HG03521 (cell line): ENCODE results near the gene MRPS16.

ENCODE experiments used
- ATAC-seq: cut with Tn5 transposase; IDR thresholded peaks from one replicate; pipeline ENCODE4 v1.9.1; 2021; ENCODE audit warnings: mild to moderate bottlenecking, moderate library complexity; ENCODE audit not compliant: unreplicated experiment

The MRPS16 gene

DNA sequence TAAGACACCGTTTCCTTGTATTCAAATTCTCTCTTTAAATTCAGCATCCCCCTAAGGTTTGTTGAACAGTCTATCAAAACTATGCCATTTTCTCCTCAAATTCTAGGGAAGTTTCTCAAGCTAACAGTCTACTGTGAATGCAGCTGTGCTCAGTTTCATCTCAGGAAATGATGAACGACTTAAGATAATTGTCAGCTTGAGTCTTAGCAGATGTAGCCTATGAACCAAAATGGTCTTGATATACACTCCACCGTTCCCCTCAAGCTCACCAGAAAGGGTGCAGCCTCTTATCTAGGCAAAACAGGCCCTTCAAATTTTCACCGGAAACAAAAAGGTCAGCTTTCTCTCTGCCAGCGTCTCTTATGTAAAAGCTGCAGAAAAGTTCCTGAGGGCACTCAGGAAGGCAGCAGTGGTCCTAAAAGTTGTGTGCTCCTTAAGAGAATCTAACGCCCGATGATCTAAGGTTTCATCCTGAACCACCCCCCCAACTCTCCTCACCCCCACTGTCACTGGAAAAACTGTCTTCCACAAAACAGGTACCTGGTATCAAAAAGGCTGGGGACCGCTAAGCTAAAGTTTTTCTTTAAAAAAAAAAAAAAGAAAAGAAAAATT lies 7.5 kb downstream of the MRPS16 start:
- no peak for ATAC-seq

DNA sequence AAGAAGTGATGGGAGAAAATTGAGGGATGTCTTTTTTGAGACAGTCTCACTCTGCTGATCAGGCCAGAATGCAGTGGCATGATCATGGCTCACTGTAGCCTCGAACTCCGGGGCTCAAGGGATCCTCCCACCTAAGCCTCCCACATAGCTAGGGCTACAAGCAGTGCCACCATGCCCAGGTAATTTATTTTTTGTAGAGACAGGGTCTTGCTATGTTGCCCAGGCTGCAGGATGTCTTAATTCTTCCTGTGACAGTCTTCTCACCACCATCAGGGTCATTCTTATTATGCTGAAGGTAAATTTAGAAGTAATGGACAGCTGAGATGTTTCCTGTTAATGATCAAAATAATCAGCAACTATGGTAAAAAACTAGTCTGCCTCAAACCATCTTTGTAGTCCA lies 12.5 kb downstream of the MRPS16 start:
- no peak for ATAC-seq

DNA sequence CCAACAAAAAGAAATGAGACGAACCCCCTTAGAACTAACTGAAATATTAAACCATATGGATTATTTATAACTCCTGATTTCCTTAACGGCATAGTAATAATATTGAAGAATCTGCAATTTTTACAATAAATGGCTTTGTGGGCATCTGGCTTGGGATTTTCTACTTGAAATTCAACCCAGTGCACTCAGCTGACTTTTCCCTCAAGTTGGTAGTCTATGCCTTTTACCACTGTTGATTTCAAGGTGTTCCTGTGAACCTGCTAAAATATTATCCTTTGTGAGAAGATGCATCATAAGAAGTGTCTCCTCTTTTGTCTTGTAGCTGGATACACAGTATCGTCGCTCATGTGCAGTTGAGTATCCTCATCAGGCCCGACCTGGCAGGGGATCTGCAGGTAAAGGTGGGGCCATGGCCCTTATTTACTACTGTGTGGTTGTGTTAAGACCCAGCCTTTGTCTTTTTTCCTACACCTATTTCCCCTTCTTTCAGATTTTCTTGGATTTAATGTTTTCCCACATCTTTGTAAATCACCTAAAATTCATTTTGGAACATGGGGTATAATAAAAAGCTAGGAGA lies 13.4 kb downstream of the MRPS16 start:
- no peak for ATAC-seq

DNA sequence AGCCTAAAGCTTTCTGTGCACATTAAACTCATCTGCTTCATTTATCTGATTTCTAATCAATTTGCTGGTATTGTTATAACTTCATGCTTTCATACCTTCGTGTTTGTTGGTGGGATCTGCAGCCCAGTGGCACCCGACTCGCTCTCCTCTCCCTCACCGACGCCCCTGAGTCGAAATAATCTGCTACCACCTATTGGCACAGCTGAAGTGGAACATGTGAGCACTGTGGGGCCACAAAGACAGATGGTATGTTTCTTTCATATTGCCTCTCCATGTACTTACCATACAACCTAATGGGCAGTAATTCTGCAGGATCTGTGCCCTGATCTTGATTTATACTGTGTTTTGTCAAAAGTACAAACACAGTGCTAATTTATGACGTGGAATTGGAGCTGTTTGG lies 17.7 kb downstream of the MRPS16 start:
- ATAC-seq, result no peak

DNA sequence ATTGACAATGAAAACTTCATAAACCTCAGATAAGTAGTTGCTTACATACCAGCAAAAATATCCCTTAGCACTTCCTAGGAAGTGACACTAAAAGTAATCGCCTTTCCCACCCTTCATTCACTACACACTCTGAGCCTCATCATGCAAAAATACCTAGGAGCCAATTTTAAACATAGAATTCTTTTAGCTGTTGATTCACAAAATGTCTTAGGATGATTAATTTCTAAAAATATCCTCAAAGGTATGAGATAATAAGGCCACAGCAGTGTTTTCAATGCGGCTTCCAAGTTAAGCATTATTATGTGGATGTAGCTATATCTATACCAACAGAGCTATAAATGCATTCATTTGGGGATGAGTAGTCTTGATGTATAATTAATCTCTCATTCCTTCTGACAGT lies 18.6 kb downstream of the MRPS16 start:
- ATAC-seq, result no peak

DNA sequence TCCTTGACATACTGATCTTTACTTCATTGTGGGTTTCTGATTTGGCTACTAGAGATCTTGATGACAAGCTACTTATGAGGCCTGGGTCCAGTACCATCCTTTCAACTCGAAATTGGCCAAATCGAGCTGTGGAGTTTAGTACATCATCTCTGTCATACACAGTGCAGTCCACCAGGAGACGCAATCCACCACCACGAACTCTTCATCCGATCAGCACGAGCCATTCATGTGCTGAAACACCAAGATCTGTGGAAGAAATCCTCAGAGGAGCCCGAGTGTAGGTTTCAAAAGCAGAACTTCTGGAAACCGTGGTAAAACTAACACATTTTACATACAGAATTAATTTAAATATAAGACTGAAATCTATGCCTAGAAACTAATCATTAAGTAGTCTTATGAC lies 19.6 kb downstream of the MRPS16 start:
- no peak for ATAC-seq

DNA sequence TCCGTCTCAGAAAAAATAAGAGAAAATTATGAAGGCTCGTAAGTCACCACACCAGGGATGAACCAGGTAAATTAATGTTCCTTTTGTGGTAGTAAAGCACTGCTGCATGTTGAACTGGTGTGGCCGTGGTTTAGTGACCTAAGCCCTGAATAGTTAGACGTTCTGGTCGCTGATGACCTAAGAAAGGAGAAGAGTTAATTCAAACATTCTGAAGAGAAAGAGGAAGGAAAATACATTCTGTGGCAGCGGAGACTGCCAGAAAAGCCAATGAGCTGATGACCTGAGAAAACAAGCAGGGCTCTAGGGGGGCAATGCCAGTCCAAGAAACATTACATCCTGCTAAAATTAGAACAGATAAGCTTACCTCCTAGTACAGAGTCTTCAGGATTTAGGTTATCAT lies 22.9 kb downstream of the MRPS16 start:
- no peak for ATAC-seq

DNA sequence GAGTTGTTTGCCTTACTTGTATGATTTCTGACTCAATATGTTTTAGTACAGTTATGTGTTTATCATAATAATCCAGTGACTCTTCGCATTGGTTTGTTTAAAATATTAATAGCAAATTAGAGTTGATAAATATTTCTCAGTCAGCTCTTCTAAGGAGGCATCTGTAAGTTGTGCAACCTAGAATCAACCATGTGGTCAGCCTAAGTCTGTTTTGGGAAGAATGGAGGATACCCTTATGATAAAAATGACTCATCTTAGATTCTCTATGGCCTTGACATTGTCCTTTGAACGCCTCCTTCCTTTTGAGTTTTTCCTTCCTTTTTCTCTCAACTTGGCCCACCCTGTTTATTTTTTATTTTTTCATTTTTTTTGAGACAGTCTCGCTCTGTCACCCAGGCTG lies 24.2 kb downstream of the MRPS16 start:
- ATAC-seq, result no peak

DNA sequence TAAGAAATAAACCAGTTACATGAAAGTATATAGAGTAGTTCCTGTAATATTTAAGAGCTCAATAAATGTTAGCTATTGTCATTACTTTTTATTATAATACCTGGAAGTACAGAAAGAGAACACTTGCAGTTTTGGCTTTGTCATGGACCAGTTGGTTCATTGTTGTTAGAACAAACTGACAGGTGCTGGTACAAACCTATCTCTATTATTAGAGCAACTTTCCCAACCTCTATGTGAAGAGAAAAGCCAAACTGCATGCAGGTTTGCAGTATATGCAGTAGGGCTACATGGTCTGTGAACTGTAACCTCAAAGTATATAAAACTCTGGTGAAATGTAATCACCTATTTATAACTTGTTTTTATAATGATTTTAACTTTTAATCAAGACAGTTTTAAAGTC lies 25.8 kb downstream of the MRPS16 start:
- no peak for ATAC-seq

DNA sequence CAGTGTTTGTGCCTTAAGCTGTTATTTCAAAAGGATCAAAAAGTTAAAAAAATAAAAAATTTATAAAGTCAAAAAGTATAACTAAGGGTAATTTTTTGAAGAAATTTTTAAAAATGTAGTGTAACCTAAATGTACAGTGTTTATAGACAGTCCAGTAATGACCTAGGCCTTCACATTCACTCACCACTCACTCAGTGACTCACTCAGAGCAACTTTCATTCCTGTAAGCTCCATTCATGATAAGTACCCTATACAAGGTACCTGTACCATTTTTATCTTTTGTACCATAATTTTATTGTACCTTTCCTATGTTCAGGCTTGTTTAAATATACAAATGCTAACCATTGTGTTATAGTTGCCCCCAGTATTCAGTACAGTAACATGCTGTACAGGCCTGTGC lies 26.9 kb downstream of the MRPS16 start:
- no peak for ATAC-seq

DNA sequence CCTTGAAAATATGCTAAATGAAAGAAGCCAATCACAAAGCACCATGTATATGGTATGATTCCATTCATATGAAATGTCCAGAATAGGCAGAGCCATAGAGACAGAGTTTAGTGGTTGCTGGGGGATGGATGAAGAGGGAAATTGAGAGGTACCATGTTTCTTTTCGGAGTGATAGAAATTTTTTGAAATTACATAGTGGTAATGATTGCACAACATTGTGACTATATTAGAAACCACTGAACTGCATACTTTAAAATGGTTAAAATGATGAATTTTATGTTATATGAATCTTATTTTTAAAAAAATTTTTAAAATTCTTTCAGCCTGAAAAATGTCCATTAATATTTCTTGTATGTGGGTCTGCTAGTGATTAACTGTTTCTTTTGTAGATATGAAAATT lies 31.5 kb downstream of the MRPS16 start:
- no peak for ATAC-seq

DNA sequence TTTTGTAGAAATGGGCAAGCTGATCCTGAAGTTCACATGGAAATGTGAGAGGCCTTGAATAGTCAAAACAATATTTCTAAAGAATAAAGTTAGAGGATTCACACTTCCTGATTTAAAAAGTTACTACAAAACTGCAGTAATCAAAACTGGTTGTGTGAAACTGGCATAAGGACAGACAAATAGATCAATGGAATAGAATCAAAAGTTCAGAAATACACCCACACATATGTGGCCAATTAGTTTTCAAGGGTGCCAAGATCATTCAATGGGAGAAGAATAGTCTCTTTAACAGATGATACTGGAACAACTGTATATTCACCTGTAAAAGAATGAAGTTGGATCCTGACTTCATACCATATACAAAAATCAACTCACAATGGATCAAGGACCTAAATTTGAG lies 33.1 kb downstream of the MRPS16 start:
- ATAC-seq, result no peak

DNA sequence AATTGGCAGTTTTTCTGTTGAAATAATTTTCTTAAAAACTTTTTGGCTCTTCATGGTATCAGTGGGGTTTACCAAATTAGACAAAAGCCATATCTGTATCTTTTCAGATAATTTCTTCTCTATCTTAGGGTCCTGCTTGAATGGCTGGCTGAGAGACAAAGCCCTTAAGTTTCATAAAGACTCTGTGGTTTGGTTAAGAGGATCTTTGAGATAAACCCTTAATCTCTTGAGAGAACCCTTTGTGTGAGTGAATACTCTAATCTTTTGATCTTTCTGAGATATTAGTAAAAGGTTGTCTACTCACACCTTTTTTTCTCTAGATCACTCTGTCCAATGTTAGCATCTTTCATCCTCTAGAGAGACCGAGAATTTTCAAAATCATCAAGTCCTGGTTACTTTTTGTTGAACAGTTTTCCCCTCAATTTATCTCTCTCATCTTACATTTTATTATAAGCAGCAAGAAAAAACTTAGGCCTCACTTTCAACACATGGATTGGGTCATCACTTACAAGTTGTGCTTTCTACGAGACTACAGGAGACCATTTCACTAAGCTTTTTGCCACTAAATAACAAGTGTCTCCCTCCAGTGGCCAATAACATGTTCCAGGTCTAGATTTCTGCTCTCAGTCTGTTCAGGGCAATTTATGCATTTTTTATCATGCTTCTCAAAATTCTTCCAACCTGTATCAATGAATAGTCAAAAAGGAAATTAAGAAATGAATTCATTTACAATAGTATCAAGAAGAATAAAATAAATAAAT lies 33.8 kb downstream of the MRPS16 start:
- no peak for ATAC-seq

DNA sequence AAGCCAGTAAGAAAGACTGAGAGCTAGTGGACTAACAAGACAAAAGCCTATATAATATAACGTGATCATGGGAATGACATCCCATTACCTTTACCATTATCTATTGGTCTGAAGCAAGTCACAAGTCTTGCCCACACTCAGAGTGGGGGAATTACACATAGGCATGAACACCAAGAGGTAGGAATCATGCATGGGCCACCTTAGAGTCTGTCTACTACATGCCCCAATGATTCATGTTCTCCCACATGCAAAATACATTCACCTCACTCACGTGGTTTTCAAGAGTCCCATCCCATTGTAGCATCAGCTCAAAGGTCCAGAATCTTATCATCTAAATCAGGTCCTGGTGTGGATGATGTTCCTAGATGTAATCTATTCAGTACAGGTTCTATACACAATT lies 34.8 kb downstream of the MRPS16 start:
- no peak for ATAC-seq

DNA sequence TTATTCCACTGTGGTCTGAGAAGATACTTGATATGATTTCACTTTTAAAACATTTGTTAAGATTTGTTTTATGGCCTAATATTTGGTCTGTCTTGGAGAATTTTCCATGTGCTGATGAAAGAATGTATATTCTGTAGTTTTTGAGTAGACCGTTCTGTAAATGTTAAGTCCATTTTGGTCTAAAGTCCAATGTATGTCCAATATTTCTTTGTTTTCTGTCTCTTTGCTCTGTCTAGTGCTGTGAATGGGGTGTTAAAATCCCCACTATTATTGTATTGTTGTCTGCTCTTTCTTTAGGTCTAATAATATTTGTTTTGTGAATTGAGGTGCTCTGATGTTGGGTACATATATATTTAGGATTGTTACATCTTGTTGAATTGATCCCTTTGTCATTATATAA lies 36.7 kb downstream of the MRPS16 start:
- no peak for ATAC-seq

DNA sequence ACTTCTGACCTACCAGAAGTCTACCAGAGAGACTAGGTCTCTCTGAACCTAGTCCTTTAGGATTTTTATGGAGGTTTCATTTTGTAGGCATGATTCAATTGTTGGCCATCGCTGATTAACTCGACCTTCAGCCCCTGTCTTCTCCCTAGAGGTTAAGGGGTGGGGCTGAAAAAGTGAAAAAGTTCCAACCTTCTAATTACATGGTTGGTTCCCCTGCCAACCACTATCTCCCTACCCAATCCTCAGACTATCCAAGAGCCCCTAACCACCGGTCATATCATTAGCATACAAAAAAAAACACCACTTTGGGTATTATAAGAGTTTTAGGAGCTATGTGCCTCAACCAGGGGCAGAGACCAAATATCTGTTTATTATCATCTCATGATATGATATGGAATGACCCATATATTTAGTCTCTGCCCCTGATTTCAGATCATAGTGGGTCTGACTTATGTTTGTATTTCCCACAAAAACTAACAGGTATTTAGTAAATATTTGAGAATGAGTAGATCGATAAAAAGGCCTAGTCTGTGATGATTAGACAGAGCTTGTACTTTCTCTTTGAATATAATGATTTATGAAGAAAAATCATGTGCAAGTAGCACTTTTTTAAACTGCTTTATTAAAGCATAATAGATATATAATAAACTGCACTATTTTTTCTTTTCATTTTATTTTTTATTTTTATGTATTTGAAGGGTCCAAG lies 41.2 kb downstream of the MRPS16 start:
- ATAC-seq, result no peak

DNA sequence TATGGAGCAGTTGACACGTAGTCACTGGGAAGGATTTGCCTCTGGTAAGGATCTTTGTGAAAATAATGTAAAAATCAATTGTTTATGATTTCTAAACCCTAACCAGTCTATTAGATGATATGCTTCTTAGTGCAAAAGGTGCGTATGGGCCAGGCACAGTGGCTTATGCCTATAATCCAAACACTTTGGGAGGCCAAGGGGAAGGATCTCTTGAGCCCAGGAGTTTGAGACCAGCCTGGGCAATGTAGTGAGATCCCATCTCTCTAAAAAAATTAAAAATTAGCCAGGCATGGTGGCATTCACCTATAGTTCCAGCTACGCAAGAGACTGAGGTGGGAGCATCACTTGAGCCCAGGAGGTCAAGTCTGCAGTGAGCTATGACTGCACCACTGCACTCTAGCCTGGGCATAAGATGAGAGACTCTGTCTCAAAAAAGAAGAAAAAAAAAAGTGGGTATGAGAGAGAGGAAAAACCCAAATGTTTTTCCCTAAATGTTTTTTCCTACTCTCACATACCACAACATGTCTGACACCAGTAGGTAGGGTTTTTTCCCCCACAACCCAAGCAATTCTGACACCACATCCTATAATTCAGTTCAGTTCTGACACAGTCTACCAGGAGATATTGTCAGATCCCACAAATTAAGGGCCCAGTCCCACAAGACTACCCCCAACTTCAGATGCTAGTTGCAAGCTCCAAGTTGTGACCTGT lies 41.9 kb downstream of the MRPS16 start:
- ATAC-seq, result no peak

DNA sequence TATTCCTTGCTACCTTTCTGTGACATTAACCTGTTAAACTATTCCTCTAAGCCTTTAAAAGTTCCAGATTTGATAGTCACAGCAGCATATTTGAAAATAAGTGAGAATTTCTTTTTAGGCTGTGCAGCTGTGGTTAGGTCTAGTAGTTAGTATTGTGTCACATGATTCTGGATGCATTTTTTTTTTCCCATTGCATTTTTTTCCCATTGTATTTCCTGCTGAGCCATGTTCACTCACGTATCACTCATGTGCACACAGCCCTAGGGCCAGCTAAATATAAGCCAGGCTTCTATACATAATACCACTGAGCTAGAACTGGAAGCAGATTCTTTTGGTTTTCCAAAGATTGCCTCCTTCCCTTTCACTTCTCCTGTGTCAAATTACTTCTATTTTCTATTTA lies 42.7 kb downstream of the MRPS16 start:
- ATAC-seq, result no peak

DNA sequence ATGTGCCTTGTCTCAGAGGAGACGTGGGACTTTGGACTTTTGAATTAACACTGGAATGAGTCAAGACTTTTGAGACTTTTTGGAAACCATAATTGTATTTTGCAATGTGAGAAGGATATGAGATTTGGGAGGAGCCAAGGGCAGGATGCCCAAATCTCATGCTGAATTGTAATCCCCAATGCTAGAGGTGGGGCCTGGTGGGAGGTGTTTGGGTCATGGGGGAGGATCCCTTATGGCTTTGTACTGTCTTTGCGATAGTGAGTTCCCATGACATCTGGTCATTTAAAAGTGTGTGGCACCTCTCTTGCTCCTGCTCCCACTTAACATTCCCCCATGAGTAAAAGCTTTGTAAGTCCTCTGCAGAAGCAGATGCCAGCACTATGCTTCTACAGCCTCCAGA lies 44.6 kb downstream of the MRPS16 start:
- ATAC-seq, result no peak

DNA sequence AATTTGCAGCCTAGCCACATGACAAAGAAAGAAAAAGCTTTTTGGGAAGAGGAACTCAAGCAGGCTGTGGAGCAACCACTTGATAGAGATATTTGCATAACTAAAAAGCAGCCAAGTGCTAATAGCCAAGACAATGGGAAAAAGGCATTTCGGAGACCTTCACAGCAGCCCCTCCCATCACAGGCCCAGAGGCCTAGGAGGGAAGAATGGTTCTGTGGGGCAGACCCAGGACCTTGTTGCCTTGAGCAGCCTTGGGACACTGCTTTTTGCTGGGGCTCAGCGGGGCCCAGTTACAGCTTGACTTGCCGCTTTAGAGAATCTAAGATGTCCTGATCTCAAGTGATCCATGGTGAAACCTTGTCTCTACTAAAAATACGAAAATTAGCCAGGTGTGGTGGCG lies 46.1 kb downstream of the MRPS16 start:
- no peak for ATAC-seq

DNA sequence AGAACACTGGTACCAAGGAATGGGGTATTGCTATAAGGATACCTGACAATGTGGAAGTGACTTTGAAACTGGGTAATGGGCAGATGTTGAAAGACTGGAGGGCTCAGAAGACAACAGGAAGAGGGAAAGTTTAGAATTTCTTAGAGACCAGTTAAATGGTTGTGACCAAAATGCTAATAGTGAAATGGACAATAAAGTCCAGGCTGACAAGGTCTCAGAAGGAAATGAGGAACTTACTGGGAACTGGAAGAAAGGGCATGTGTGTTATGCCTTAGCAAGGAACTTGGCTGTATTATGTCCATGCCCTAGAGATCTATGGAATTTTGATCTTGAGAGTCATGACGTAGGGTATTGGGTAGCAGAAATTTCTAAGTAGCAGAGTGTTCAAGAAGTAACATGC lies 46.6 kb downstream of the MRPS16 start:
- no peak for ATAC-seq
